ENCODE results near the gene MCM8.

Gene MCM8

GRCh38 chr20:5950271-5951031 is at the start of gene MCM8, which contains the start of gene TRMT6:
MCM8 (plus strand) TSS chr20:5950652; CDS start chr20:5952016, 1,364 bp downstream.
TRMT6 (minus strand) TSS chr20:5950533; CDS start chr20:5950405, 128 bp downstream.
- peak; percentile 84 for DNase-seq

GRCh38 chr20:5900908-5901307 is 49.5 kb upstream of the MCM8 start:
- no peak for DNase-seq

DNA sequence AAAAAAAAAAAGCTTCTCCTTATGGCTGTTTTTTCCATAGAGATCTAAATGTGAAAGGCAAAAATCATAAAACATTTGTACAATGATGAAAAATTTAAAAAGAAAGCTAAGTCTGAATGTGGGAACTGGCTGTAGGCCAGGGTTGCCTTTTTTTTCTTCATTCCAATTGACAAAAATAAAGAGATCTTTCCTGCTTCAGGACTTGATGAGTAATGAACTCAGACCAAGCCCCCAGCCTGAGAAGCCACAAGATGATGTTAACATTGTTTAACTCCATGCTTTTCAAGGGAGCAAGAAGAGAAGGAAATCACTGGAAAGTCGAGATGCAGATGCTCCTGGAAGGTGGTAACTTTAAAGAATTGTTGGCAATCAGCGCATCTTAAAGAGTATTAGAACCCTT is 41.5 kb upstream of the MCM8 start:
- DNase-seq, result no peak

- DNase-seq, result no peak
These were observed 40.3 kb upstream of the MCM8 start for GRCh38 chr20:5910186-5910585.

- DNase-seq, result no peak
These were observed 37.3 kb upstream of the MCM8 start for GRCh38 chr20:5913166-5913565.

DNA sequence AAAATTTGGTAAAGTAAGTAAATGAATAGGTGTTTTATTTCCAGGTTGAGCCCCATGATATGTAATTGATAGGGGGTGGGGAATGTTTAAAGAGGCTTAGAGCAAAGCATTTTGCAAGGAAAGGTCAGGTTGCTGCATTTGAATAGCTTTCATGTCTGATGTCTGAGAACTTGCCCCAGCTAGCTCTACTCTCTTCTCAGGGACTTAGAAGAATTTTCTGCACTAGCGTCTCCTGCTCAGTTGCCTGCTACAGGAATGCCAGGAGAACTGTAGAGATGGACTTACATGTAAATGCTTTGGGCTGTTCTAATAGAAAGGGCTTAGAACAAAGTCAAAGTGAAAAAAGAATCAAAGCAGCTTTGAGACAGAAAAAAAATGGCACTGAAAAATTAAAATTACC is 35.6 kb upstream of the MCM8 start:
- no peak for DNase-seq

DNA sequence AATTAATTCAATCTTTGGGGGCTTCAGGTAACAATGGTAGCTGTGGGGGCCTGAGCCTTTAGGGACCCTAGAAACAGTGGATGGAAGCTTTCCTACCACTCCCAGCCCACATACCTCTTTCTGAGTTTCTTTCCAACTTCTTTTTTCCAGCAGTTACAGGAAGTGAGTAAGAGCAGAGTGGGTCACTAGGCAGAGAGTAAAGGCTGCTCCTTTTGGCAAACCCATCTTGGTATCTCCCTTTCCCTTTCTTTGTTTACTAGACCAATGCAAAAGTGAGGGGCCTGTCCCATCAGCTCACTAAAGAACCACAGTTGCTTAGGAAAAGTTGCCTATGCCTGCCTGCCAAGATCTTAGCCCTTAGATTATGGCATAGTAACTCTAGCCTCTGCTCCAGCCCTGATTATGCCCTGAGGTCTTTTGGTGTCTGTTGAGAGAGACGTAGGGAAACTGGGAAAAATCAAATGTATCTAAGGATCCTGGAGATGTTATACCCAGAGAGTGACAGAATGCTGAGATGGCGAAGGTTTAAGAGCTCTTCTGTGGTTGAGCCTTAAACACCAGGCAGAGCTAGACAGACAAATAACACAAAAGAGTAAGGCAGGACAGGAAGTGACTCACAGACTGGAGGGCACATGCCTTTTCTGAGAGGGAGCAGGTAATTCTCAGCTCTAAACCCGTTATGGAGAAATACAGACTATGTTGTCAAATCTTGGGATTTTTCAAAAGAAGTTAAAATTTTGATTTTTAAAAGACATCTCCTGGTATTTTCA is 31.4 kb upstream of the MCM8 start:
- no peak for DNase-seq

DNA sequence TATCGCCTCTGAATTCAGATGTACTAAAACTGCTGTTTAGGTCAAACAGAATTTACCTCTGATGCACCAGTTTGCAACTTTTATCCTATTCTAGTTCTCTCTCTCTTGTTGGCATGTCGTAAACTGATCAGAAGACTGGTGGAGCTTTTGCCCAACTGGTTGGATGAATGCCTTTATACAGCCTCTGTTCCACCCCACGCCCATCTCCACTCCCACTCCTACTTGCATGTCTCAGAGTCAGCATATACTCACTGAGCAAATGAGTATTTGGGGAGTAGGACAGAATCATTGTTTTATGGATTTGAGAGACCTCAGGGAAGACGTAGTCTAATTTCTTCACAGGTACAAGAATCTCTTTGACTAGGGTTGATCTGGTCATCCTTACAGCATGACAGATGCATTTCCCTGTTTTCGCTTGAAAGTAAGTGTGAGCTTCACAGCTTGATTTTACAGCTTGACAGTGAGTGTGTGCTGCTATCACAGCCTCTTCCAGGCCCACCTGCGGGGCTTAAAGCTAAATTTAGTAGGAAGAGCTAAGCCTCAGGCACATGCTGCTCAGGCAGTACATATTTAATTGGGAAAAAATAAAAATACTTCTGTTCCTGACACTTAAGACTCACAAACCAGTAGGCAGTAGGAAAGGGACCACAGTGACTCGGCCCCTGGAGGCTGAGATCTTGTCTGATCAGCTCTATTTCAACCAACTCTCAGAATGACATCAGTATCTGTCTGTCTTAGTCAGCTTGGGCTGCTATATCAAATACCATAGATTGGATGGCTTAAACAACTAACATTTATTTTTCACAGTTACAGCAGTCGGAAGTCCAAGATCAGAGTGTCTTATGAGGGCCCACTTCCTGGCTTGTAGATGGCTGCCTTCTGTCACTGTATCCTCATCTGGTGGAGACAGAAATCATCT is 30.6 kb upstream of the MCM8 start:
- DNase-seq, result no peak

GRCh38 chr20:5920581-5920980 is 29.9 kb upstream of the MCM8 start:
- DNase-seq, result no peak

- DNase-seq, result no peak
These were observed 27.0 kb upstream of the MCM8 start for GRCh38 chr20:5923493-5923892.

GRCh38 chr20:5925551-5925950 is 24.9 kb upstream of the MCM8 start:
- no peak for DNase-seq

- no peak for DNase-seq
These were observed 22.5 kb upstream of the MCM8 start for GRCh38 chr20:5927749-5928462.

DNA sequence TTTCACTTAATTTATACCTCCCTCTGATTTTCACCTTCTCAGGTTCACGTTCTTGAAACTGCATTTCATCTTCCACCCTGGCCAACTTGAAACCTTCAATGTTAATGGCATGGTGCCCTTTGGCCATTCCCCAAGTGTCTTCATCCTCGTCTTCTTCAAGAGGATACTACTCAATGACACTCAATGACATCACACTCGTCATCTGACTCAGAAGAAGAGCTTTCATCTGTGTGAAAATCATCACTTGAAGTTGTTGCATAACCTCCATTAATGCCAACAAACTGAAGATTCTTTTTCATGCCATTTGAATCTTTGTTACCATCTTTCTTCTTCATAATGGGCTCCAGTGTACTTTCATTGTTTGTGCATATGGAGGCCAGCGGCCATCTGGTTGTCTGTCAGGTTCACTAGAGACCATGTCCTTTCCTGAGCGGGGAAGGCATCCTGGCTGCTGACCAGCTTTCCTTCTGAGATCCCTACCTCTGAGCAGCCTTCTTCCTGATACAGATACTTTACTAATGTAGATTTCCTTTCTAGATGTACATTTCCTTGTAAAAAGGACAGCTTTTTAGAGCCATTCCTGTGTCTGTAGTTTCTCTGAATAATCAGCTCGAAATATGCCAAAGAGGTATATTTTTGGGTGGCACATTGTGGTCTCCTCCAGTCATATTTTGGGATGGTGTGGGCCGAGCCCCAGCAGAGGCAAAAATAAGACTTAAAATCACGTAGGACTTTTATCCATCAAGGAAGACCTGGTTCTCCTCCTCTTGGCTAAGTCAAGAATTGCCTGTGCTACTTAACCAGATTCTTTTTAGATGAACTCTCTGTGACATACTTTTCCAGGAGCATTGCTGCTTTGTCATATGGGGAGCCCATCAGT is 21.4 kb upstream of the MCM8 start:
- no peak for DNase-seq

GRCh38 chr20:5931411-5931810 is 19.0 kb upstream of the MCM8 start:
- no peak for DNase-seq

DNA sequence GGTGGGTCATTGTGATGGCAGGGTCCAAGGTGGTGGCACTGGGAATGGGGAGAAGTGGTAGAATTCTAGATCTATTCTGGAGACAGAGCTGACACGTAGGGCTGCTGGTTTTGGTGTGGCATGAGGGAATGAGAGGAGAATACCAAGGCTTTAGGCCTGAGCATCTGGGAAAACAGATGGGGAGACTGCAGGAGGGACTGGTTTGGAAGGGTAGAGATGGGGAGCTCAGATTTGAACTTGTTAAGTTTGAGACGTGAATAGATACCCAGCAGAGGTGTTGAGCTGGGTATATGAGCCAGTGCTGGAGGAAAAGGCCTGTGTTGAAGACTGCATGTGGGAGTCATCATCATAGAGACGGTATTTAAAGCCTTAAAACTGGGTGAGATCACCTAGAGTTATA is 17.7 kb upstream of the MCM8 start:
- DNase-seq, result no peak

DNA sequence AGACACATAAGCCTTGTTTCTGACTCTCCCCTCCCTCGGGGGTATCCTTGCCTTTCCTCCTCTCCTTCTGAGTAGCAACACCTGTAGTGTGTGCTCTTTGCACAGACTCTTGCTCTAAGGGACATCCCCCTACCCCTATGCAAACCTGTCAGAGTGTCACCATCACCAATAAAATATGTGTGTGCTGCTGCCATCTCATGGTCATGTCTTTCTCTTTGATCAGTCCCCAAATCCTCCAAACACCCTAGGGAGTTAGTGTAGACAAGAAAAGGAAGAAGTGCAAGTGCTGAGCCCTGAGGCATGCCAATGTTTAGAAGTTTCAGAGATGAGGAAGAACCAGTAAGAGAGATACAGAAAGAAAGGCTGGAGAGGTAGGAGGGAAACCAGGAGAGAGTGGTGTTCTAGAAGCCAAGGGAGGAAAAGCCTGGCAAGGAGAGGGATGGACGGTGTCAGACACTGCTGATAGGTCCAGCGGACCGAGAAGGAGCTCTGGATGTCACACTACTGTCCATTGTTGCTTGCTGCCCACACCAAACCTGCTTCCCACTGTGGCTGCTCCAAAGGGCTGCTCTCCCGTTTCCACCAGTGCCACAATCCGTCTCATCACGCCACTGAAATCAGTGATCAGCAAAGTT is 16.5 kb upstream of the MCM8 start:
- DNase-seq, result peak; percentile 33

DNA sequence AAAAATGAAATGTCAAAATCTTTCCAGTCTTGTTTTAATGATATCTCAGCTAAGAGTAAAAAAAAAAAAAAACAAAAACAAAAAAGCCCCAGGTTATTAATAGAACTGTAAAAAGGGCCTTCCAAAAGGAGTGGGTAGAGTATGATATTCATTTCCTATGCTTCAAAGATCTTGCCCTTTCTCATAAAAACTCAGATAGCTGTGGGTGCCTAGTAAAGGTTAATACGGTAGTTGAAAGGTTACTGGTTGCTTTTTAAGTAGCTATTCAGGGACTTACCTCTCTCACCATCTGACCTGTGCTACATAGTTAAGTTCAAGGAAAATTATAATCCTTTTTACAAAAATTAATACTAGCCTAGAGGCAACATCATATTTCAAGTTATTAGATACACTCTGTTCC is 15.1 kb upstream of the MCM8 start:
- no peak for DNase-seq

DNA sequence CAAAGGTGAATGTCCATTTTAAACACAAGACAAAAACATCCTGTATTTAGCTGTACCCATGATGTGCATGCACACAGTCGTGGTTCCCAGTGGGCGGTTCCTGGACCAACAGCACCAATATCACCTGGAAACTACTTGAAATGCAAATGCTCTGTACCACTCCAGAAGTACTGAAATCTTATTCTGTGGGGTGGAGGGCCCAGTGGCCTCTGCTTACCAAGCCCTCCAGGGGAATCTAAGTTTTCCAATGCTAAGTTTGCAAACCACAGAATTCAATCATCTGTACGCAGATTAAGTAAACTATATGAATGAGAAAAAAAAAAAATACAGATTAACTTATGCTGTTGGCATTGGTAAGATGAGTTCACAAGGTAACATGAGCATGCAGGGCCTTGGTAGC is 14.2 kb upstream of the MCM8 start:
- no peak for DNase-seq

DNA sequence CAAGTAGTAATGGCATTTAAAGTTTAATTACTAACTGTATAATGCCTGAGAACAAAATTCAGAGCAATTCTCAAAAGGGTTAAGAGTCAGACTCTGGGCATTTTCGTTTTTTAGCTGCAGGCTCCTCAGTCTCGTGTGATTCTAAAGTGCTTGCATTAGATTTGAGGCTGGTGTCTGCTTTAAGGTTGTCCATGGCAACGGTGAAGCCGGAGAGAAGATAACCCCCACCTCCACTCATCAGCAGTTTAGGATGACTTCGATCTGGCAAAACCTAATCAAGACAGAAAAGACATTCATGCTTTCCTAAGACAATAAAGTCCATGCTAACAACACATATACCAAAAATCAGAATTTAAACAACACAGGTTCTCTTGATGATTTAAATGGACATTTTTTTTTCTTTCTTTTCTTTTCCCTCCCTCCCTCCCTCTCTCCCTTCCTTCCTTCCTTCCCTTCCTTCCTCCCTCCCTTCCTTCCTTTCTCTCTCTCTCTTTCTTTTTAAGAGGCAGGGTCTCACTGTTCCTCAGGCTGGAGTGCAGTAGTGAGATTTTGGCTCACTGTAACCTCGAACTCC is 11.9 kb upstream of the MCM8 start:
- DNase-seq, result no peak

- no peak for DNase-seq
These were observed 4.5 kb upstream of the MCM8 start for GRCh38 chr20:5945963-5946362.

DNA sequence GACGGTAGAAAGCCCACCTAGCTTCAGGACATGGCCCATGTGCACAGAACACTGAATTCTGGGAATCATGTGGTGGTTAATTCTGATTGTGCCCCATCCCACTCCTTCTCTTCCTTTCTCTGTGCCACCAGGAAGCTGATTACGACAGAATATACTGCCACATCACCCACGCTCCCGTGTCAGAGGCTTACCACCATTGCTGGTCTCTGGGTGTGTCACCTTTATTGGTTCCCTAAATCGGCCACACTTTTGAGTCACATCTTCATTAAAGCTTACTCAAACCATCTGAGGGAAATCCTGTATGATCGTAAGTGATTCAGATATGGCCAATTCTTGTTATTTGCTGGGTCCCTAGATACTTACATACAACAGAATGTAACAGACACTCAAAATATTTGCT is 3.2 kb upstream of the MCM8 start:
- DNase-seq, result no peak

All from NCI-H1436 treated with DMSO at 0.1 percent for 48 hours (cell line).